ENCODE results near the gene SHH.

DNA sequence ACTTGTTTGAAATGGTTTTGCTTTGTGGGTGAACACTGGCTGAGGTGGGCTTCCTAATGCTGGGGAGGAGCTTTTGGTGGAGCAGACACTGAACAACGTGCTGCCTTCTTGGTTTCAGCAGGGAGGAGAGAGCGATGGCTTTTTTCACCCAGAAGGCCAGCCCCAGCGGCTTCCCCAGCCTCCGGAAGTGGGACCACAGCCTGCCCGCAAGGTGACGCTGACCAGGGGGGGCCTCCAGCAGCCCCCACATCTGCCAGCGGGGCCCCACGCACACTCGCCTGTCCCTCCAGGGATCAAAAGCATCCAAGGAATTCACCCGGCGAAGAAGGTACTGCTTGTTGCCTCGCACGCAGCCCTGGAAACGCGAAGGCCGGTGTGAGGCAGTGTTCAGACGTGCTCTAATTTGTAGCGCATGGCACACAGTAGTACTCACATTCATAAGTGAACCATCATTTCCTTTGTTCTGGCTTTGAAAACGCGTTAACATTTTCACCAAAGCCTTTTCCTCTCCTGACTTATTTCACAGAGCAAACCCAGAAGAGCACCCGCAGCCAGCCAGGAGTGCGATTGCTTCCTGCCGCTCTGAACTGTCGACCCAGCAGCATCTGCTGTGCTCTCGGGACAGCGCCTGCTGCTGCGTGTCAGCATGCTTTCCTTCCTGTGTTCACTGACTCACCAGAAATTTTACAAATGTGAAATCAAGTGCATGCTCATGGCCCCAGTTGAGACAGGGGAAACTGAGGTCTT, 48.4 kb downstream of the SHH start:
- TF ChIP-seq POLR2A (IDR thresholded peaks at IDR 0.05; ENCODE audit: low read depth, low read length), result no peak
- TF ChIP-seq MAZ (IDR thresholded peaks at IDR 0.05; ENCODE audit: borderline replicate concordance, low read depth, low read length), result no peak
- TF ChIP-seq, protein P1, sequence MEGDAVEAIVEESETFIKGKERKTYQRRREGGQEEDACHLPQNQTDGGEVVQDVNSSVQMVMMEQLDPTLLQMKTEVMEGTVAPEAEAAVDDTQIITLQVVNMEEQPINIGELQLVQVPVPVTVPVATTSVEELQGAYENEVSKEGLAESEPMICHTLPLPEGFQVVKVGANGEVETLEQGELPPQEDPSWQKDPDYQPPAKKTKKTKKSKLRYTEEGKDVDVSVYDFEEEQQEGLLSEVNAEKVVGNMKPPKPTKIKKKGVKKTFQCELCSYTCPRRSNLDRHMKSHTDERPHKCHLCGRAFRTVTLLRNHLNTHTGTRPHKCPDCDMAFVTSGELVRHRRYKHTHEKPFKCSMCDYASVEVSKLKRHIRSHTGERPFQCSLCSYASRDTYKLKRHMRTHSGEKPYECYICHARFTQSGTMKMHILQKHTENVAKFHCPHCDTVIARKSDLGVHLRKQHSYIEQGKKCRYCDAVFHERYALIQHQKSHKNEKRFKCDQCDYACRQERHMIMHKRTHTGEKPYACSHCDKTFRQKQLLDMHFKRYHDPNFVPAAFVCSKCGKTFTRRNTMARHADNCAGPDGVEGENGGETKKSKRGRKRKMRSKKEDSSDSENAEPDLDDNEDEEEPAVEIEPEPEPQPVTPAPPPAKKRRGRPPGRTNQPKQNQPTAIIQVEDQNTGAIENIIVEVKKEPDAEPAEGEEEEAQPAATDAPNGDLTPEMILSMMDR (conservative IDR thresholded peaks at IDR 0.05; ENCODE audit: low read depth, low read length), result no peak
- TF ChIP-seq MAFK (IDR thresholded peaks at IDR 0.05; ENCODE audit: low read depth, low read length), result no peak
- TF ChIP-seq RAD21 (IDR thresholded peaks at IDR 0.05; ENCODE audit: low read length), result no peak
- no peak for TF ChIP-seq RFX5 (IDR thresholded peaks at IDR 0.05; ENCODE audit: low read depth, low read length)
- TF ChIP-seq FOS (IDR thresholded peaks at IDR 0.05; ENCODE audit: low read depth, low read length), result no peak
- no peak for TF ChIP-seq RCOR1 (IDR thresholded peaks at IDR 0.05; ENCODE audit: insufficient replicate concordance, low read length)
- no peak for TF ChIP-seq CEBPB (IDR thresholded peaks at IDR 0.05; ENCODE audit: low read depth, low read length)
